ENCODE results near the gene SNAP29. TPM values are rescaled to one million over a fixed set of nuclear protein-coding genes. Genes with fewer than 3 reads are reported as not detected.

The SNAP29 gene
- total and polyA plus RNA-seq, 9 of the 15 experiments (the other 6 are each of a cell fraction or from before 2014, with no cell fraction given) = 19.5 to 250 (median 75.9) TPM

DNA sequence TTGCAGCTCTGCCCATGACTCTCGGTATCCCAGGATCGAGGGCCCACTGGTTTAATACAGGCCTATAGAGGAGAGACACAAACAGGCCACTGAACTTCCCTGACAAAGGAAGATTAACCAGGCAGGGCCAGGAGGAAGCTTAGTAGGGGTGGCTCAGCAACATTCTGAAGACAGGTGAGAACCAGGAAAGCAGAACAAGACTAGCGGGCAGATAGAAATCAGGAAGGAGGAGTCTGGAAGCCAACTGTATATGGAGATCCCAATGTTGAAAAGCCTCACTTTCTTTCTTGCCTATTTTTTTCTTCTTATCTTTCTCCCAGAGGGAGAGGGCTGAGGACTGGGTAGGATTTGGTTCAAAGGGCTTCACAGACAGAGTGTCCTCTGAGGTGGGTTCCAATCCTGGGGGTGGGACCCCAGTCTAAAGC, 5.6 kb upstream of the SNAP29 start (continued):
- TF ChIP-seq ZNF512 (tag; IDR thresholded peaks at IDR 0.05) = no peak
- TF ChIP-seq, protein P1, sequence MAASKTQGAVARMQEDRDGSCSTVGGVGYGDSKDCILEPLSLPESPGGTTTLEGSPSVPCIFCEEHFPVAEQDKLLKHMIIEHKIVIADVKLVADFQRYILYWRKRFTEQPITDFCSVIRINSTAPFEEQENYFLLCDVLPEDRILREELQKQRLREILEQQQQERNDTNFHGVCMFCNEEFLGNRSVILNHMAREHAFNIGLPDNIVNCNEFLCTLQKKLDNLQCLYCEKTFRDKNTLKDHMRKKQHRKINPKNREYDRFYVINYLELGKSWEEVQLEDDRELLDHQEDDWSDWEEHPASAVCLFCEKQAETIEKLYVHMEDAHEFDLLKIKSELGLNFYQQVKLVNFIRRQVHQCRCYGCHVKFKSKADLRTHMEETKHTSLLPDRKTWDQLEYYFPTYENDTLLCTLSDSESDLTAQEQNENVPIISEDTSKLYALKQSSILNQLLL (CRISPR knock-in tag; IDR thresholded peaks at IDR 0.05; ENCODE audit: borderline replicate concordance) = no peak
- no peak for TF ChIP-seq NUFIP1 (IDR thresholded peaks at IDR 0.05; ENCODE audit: partially characterized antibody)
- no peak for TF ChIP-seq HNRNPUL1 (IDR thresholded peaks at IDR 0.05; ENCODE audit: low read length)
- TF ChIP-seq FOXA3 (CRISPR knock-in tag; conservative IDR thresholded peaks at IDR 0.05 in 1 of 2, IDR thresholded peaks at IDR 0.05 in 1 of 2) = no peak
- no peak for TF ChIP-seq SMAD3 (CRISPR knock-in tag; conservative IDR thresholded peaks at IDR 0.05)
- no peak for TF ChIP-seq FOXK2 (conservative IDR thresholded peaks at IDR 0.05 in 1 of 2, IDR thresholded peaks at IDR 0.05 in 1 of 2; ENCODE audit: low read depth in 2 of 2)
- TF ChIP-seq, protein P2, sequence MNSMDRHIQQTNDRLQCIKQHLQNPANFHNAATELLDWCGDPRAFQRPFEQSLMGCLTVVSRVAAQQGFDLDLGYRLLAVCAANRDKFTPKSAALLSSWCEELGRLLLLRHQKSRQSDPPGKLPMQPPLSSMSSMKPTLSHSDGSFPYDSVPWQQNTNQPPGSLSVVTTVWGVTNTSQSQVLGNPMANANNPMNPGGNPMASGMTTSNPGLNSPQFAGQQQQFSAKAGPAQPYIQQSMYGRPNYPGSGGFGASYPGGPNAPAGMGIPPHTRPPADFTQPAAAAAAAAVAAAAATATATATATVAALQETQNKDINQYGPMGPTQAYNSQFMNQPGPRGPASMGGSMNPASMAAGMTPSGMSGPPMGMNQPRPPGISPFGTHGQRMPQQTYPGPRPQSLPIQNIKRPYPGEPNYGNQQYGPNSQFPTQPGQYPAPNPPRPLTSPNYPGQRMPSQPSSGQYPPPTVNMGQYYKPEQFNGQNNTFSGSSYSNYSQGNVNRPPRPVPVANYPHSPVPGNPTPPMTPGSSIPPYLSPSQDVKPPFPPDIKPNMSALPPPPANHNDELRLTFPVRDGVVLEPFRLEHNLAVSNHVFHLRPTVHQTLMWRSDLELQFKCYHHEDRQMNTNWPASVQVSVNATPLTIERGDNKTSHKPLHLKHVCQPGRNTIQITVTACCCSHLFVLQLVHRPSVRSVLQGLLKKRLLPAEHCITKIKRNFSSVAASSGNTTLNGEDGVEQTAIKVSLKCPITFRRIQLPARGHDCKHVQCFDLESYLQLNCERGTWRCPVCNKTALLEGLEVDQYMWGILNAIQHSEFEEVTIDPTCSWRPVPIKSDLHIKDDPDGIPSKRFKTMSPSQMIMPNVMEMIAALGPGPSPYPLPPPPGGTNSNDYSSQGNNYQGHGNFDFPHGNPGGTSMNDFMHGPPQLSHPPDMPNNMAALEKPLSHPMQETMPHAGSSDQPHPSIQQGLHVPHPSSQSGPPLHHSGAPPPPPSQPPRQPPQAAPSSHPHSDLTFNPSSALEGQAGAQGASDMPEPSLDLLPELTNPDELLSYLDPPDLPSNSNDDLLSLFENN (IDR thresholded peaks at IDR 0.05; ENCODE audit: low read depth in 2 of 2, low read length in 2 of 2) = 0 out of 4 replicates have a peak, but pooled peaks of 1 of the 2 experiments have one; percentile 8
- TF ChIP-seq ZNF586 (CRISPR knock-in tag; conservative IDR thresholded peaks at IDR 0.05) = no peak
- TF ChIP-seq BRF1 (IDR thresholded peaks at IDR 0.05; ENCODE audit: borderline replicate concordance, extremely low read depth, insufficient read length) = no peak
- TF ChIP-seq YY1 (IDR thresholded peaks at IDR 0.05; ENCODE audit: borderline replicate concordance in 1 of 3, control insufficient read depth in 1 of 3, extremely low read depth in 1 of 3, insufficient read depth in 3 of 3, insufficient read length in 1 of 3, insufficient replicate concordance in 2 of 3, low read depth in 1 of 3, low read length in 2 of 3) = no peak
- TF ChIP-seq MAFK (IDR thresholded peaks at IDR 0.05; ENCODE audit: low read length) = peak; percentile 3; the same call in 1 of the 2 replicates
- no peak for TF ChIP-seq PREB (CRISPR knock-in tag; IDR thresholded peaks at IDR 0.05)
- TF ChIP-seq, protein P3, sequence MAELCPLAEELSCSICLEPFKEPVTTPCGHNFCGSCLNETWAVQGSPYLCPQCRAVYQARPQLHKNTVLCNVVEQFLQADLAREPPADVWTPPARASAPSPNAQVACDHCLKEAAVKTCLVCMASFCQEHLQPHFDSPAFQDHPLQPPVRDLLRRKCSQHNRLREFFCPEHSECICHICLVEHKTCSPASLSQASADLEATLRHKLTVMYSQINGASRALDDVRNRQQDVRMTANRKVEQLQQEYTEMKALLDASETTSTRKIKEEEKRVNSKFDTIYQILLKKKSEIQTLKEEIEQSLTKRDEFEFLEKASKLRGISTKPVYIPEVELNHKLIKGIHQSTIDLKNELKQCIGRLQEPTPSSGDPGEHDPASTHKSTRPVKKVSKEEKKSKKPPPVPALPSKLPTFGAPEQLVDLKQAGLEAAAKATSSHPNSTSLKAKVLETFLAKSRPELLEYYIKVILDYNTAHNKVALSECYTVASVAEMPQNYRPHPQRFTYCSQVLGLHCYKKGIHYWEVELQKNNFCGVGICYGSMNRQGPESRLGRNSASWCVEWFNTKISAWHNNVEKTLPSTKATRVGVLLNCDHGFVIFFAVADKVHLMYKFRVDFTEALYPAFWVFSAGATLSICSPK (IDR thresholded peaks at IDR 0.05; ENCODE audit: borderline replicate concordance) = no peak
- no peak for TF ChIP-seq FOXJ3 (CRISPR knock-in tag; IDR thresholded peaks at IDR 0.05)
- no peak for TF ChIP-seq NR3C1 (CRISPR knock-in tag; IDR thresholded peaks at IDR 0.05)
- no peak for TF ChIP-seq SRSF1 (IDR thresholded peaks at IDR 0.05; ENCODE audit: low read depth, low read length)
- no peak for TF ChIP-seq ZNF778 (CRISPR knock-in tag; IDR thresholded peaks at IDR 0.05)
